HS-27A (cell line): ENCODE measurements around the gene RMND5A.

ENCODE experiments used
- DNase-seq: peaks from one replicate; pipeline ENCODE4 v3.0.0-alpha.2; 2012; ENCODE audit warnings: low read depth, missing footprints

RMND5A gene

GRCh38 chr2:86765310-86765695, 45.2 kb downstream of the RMND5A start:
- DNase-seq, result no peak

DNA sequence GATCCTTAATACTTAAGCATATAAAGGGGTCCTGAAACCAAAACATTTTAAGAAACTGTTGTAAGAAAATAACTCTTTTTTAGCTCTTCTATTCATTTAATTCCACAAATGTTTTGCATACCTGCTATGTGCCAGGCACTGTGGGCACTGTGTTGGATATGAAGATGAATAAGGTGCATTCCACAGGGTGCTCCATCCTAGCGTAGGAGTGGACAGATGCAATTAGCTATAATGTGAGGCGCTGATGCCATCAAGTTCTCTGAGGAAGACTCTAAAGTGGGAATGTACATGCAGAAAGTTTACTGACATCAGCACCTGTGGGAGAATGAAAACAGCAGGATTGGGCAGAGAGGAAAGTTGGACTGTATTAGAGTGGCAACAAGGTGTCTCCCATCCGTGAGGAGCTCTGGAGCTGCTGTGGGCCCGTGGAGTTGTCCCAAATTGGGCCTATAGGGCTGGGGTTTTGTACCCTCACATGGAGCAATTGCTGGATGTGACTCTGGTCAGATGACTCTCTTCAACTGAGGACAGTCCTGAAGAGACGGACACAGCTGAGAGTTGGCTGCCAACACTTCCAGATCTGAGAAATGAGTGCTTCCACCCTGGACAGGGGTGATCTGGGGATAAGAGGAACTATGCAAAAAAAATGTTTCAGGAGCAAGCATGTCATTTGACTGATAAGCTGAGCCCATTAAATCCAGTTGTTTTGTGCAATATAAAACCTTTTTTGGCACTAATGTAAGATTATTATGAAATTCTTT, 48.3 kb downstream of the RMND5A start:
- no peak for DNase-seq

DNA sequence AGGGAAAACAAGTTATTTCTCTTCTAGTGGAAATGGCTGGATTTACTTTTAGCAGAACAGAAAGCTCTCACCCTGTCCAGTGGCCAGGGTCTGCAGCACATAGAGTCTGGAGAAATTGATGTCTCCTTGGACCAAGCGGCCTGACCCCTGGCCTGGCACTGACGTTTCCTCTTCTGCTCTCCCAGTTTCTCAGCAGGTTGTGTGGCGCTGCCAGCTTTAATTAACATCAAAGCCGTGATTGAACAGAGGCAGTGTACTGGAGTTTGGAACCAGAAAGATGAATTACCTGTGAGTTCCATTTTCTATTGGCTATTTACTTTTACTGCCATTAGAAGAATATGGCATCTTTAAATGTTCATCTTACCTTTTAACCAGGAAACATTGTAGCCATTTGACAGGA, 49.7 kb downstream of the RMND5A start:
- no peak for DNase-seq

DNA sequence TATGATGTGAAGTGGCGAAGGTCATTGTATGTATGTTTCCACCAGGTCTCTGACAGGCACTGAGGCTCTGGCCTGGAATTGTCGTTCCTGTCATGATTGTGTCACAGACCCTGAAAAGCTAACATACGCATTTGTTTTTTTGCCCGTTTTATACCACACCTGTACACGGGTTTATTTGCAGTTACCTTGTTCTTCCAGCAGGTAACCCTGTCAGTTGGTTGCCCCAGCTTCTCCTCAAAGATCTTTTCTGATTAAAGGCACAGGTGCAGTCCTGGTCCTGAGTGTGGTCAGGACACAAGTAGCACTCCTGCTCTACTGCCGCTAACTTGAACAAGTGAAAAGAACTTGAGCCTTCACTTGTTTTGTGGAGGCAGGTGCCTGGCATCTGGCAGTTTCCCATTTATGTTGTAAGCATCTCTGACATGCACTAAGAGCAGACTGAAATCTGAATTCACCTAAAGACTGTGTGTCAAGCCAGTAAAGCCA, 50.8 kb downstream of the RMND5A start:
- no peak for DNase-seq

DNA sequence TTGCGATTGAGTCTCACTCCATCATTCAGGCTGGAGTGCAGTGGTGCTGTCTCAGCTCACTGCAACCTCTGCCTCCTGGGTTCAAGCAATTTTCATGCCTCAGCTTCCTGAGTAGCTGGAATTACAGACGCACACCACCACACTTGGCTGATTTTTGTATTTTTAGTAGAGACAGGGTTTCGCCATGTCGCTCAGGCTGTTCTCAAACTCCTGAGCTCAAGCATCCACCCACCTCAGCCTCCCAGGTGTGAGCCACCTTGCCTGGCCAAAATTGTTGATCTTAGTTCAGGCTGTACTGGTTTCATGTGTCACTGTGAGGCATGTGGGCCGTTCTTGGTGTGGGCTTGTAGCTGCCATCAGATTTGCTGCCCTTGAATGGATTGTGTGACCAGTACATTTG, 52.5 kb downstream of the RMND5A start:
- no peak for DNase-seq

DNA sequence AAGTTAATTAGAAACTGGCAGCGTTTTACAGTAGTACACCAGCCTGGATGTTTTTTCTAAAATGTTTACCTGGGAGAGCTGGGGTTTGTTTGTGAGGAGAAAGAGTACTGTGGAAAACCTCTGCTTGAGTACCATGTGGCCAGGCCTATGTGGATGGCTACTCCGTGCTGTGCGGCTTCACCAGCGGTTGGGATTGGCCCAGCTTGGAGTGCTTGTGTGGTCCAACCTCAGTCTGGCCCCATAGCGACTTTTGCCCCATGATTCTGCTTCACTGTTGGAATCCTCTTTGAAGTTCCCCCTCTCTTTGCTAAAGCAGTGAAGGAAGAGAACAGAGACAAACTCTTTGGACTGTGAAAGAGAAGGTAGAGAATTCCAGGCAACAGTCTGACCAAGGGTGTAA, 54.8 kb downstream of the RMND5A start:
- DNase-seq, result no peak

DNA sequence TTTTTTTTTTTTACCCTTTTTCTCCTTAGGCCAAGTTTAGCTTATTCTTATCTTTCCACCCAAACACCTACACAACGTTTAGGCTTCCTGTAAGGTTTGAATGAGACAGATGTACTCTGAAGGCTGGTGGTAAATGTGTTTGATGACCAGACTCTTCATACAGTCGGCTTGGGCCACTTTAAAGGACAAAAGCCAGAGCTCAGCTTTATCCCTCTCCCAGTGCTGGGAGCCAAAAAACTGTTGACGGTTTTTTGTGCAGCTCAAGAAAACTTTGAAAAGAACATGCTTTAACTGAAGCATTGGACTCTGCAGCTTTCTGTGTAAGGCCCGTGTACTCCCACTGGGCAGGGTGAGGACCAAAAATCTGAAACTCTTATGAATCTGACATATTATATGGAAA, 55.2 kb downstream of the RMND5A start:
- no peak for DNase-seq

DNA sequence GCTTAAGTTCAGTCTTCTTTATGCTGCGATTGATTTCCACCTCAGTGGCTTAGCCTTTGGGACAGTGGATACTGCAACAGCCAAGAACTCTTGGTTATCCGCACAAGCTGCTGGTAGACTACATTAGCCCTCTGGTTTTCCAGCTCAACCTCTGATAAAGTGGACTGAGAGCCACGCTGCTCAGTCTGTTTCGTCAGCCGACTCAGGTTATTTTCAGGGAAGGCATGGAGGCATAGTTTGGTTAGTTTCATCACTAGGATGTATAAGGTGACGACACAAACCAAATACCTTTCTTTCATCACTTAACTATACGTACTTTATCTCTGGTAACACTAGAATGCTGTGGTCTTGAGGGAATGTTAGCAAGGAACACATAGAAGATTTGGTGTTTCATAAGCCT, 56.4 kb downstream of the RMND5A start:
- DNase-seq, result no peak

DNA sequence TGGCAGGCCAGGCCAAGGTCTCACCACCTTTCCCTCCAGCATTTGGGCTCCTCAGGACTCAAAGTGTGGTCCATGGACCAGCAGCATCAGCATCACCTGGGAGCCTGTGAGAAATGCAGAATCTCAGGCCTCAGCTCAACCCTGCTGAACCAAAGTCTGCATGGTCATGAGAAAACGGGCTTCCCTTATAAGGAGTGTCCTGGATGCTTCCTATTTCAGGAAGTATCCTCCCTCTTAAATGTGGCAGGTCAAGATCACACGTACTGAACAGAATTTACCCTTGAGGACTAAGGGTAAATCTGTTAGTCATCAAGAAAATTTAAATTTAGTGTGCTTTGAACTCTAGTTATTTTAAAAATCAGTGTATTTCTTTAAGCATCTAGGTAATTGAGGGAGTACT, 58.9 kb downstream of the RMND5A start:
- DNase-seq, result no peak

DNA sequence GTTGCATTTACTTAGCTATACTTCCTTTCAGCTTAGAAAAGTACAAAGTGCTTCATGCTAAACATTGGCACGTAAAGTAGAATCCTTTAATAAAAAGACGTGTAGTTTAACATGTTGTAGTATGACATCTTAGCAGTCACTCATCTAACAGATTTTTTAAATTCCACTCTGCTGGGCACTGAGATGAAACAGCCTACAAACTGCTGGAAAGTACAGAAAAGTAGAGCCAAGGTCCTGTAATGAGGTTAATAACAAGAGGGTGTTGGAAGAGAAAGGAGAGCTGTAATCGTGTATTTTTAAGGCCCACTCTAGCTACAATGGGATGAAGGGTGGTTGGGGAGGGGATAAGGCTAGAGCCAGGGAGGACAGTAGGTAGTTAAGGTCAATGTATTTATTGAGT, 59.9 kb downstream of the RMND5A start:
- DNase-seq, result no peak

DNA sequence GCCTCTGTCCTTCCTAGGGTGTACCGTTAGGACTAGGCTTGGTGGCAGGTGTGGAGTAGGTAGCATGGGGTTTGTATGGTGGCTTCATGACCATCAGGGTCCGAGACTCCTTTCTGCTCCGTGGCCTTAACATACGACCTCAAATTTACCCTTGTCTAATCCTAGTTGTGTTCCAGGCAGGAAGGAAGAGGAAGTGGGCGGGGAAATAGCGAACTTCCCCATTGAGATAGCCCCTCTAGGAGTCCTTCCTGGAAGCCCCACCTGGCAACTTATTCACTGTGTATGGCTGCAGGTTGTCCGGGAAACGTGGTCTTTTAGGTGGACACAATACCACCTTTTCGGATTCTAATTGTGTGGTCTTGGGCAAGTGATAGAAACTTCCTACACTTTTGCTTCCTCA, 61.3 kb downstream of the RMND5A start:
- DNase-seq, result no peak

- no peak for DNase-seq
Observed at GRCh38 chr2:86782748-86783147, 62.7 kb downstream of the RMND5A start.

DNA sequence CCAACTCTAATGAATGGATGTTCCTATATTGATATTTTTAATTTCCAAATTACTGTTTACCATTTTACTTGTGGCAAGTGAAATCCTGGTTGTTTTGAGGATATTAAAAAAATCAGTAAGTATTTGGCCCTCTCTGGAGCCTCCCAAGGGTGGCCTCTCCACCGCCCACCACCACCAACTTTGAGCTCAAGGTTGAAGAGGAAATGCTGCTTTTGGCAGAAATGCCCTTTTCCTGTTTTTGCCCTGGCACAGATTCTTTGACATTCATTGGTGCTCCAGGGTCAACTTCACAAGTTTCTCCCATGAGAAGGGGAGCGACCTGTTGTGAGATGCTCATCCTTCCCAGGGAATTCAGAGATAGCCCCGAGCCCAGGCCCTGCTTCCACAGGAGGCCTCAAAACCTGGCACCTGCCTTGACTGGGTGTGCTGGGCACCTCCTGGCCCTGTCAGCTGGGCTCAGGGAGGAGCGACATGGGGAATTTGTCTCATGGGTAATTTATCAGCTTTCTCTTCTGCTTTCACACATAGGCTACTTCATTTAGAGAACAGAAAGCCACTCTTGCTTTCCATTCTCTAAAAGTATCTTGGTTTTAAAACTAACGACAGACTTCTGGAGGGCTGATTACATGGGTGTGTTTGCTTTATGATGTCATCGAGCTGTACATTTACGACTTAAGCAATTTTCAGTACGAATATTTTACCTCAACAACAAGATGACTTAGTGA, 63.7 kb downstream of the RMND5A start:
- no peak for DNase-seq

DNA sequence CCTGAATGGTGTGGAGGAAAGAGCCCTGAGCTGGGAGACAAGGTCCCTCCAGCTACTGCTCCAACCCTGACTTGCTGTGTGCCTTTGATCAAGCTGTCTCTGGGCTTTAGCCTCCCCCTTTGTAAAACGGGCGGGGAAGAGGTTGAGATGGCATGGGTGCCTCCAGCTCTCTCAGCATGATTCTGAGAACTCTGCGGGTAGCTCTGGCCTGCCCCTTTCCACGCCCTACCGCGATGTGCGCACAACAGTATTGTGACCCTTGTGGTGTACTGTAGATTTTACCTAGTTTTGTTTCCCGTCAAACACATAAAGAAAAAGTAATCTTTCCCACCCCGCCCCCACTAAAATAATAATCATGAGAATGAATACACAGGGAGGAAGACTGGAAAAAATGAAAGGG, 65.4 kb downstream of the RMND5A start:
- no peak for DNase-seq

GRCh38 chr2:86786001-86786536, 66.0 kb downstream of the RMND5A start:
- DNase-seq, result no peak

GRCh38 chr2:86787736-86788135, 67.6 kb downstream of the RMND5A start:
- no peak for DNase-seq

DNA sequence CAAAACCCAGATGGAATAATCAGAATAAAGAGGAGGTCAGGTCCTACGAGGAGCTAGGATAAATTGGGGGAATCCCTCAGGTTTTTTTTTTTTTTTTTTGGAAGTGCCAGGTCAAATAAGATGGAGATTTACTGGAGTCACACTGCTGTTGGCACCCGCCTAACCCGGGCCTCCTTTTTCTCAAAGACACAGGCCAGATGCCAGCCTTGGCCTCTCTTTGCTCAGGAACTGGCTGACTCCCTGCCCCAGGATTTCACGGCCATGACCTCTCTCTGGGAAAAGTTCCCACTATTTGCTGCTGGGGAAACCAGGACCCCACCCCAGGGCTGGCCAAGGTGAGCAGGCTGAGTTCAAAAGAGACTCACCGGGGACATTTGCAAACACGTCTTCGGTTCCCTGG, 68.1 kb downstream of the RMND5A start:
- no peak for DNase-seq

DNA sequence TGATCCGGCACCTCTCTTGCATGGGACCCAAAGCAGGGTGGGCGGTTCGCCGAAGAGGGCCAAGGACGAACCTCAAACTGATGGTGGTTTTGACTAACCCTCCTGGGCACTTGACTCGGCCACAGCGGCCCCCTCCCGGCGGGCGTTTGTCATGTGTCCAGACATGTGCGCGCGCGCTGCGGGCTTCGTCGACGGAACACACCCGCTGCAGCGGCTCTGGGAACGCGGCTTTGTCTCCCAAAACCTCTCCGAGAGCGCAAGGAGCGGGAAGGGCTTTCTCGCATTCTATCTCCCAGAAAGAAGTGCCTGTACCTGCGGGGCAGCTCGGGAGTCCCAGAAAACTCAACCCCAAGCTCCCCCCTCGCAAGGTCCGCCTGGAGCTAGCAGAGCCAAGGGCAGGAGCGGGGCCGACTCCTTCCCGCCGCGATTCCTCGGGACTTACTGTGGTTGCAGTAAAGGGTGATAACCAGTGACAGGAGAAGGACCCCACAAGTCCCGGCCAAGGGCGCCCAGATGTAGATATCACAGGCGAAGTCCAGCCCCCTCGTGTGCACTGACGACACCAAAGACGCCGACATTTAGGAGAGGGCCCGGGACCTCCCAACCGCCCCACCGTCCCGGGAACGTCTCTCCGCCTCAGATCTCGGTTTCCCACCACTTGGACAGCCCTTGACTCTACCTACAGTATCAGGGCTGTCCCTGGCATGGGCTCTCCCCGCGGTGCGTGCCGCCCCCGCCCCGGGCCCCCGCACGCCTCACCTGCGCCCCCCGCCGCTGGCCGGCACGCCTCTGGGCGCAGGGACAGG, 69.0 kb downstream of the RMND5A start:
- no peak for DNase-seq

GRCh38 chr2:86789687-86790133, 69.6 kb downstream of the RMND5A start:
- no peak for DNase-seq

- DNase-seq, result no peak
Observed at GRCh38 chr2:86790134-86790675, 70.1 kb downstream of the RMND5A start.

DNA sequence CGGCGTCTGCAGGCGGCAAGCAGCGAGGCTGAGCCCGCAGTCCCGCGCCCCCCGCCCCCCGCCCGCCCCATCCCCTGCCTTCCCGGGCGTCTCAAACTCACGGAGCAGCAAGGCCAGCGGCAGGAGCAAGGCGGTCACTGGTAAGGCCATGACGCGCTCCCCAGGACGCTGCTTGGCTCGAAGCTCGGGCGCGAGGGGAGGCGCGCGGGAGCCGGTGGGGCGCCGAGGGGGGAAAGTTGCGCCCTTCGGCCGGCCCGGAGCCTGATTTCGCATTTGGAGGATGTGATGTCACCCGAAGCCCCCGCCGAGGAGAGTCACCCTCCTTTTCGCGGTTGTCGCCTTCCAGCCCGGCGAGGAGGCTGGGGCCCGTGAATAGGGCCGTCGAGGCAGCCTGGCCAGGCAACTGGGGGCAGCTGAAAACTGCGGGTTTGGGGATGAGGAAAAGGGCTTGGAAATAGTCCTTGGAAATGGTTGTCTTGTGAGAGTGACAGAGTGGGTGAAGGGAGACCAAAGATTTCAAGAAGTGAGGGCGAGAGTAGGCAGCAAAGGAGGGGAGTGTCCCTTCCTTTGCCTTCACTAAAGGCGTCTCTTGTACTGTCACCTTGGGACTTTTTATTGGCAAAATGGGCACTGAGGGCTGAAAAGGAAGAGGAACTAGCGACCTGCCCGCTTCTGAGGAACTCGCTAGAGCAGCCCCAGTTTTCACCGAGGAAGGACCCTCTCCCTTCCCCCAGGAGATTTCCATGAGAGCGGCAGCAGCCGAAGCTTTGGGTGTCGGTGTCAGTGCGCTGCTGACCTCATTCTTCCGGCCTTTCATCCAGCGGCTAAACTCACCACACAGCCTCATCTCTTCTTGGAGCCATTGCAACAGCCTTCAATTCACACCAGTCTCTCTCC, 70.8 kb downstream of the RMND5A start, which contains the start of gene CD8A:
TSS of gene CD8A (minus strand) at position 238 of the 897 bp plus-strand sequence. CDS start at position 150, 88 bp downstream.
- no peak for DNase-seq
